ENCODE measurements around the gene SMIM36.

- TF ChIP-seq CTCF (IDR thresholded peaks at IDR 0.05; ENCODE audit: low read length) (no peak), EZH2 (optimal IDR thresholded peaks at IDR 0.05; ENCODE audit: low read depth, low read length) (no peak)
Measured at GRCh38 chr17:55545806-55546205, 34.6 kb upstream of the SMIM36 start.
